Panc1 (cell line): ENCODE measurements around the gene STKLD1. TPM values are rescaled to one million over a fixed set of nuclear protein-coding genes. Genes with fewer than 3 reads are reported as not detected.

ENCODE experiments used
- ATAC-seq: fragments of 200-7000 bp; cut with Tn5 transposase; 2 replicates; pipeline ENCODE4 v1.9.1; 2020; ENCODE audit warnings: mild to moderate bottlenecking, moderate library complexity
- BruUV-seq: library from RNA; stranded (reverse); fragments of 400-500 nt; replicated peaks from 2 replicates; lab custom pipeline; 2021; lab: Mats Ljungman, UMichigan
- CTCF ChIA-PET: fragments of 300-600 bp; sonication (Branson Sonifier 250); formaldehyde crosslinking; loops from one replicate; lab custom pipeline; 2022; ENCODE audit warnings: antibody characterized with exemption; lab: Charles Lee
- POLR2A ChIA-PET: fragments of 300-600 bp; sonication (Branson Sonifier 250); formaldehyde crosslinking; loops from one replicate; lab custom pipeline; 2022; ENCODE audit warnings: antibody characterized with exemption; lab: Charles Lee
- DNase-seq: peaks from one replicate; pipeline ENCODE4 v3.0.0-alpha.2; 2010; ENCODE audit warnings: low read depth, low spot score
- H3K27ac ChIP-seq: 2 replicates; pipeline ENCODE4 v1.5.1; 2011; ENCODE audit warnings: mild to moderate bottlenecking, low read length, inconsistent platforms
- H3K27me3 ChIP-seq: fragments of 200-500 bp; sonication (Bioruptor generic); 2 replicates; pipeline ENCODE4 v1.6.0; 2014; ENCODE audit warnings: low read length, inconsistent platforms; ENCODE audit not compliant: control insufficient read depth, insufficient read depth
- H3K36me3 ChIP-seq: fragments of 200-500 bp; sonication (Bioruptor generic); 2 replicates; pipeline ENCODE4 v1.5.1; 2014; ENCODE audit warnings: inconsistent platforms, mild to moderate bottlenecking, low read length, moderate library complexity; ENCODE audit not compliant: control insufficient read depth, insufficient read depth
- H3K4me1 ChIP-seq: 2 replicates; pipeline ENCODE4 v1.5.1; 2011; ENCODE audit warnings: inconsistent platforms, mild to moderate bottlenecking, low read length, moderate library complexity; ENCODE audit not compliant: control insufficient read depth, insufficient read depth
- H3K4me3 ChIP-seq, 2 experiments: 2 replicates each; pipeline ENCODE4 v1.5.1; 2011 to 2012; ENCODE audit warnings: low read depth in 2 of 2, low read length in 2 of 2, mild to moderate bottlenecking in 2 of 2, inconsistent platforms in 1 of 2, moderate library complexity in 1 of 2
- H3K9me3 ChIP-seq: fragments of 200-500 bp; sonication (Bioruptor generic); 2 replicates; pipeline ENCODE4 v1.5.1; 2014; ENCODE audit warnings: low read depth, mild to moderate bottlenecking, inconsistent platforms, low read length, moderate library complexity; ENCODE audit not compliant: control insufficient read depth, insufficient read depth
- CTCF ChIP-seq: fragments of 450-650 bp; IDR thresholded peaks from 2 replicates; pipeline ENCODE4 v1.5.1; 2017; ENCODE audit warnings: mild to moderate bottlenecking
- POLR2AphosphoS5 ChIP-seq: IDR thresholded peaks from 2 replicates; pipeline ENCODE4 v1.6.1; 2012; ENCODE audit warnings: mild to moderate bottlenecking, low read depth, low read length, moderate library complexity
- REST ChIP-seq, 2 experiments: IDR thresholded peaks; 2 replicates each; pipeline ENCODE4 v1.6.1; 2011 to 2012; ENCODE audit warnings: low read depth in 2 of 2, control low read depth in 1 of 2, low read length in 1 of 2, mild to moderate bottlenecking in 1 of 2, moderate library complexity in 1 of 2; ENCODE audit not compliant: insufficient read depth in 1 of 2
- SIN3A ChIP-seq: IDR thresholded peaks from 2 replicates; pipeline ENCODE4 v1.6.1; 2012; ENCODE audit warnings: low read depth, mild to moderate bottlenecking, low read length, moderate library complexity, borderline replicate concordance; ENCODE audit not compliant: insufficient read depth
- TCF7L2 ChIP-seq: IDR thresholded peaks from 2 replicates; pipeline ENCODE4 v1.6.1; 2011; ENCODE audit warnings: mild to moderate bottlenecking, low read depth, low read length, inconsistent platforms
- in situ Hi-C: cut with HindIII; loops from 2 replicates; pipeline ENCODE4 v1.10.0; 2016; ENCODE audit warnings: low sequenced_read_pairs, low pct_unique_long_range_greater_than_20kb
- intact Hi-C: fragments of 100-400 bp; cut with micrococcal nuclease; formaldehyde crosslinking; loops from one replicate; pipeline ENCODE4 v1.10.0; 2022; ENCODE audit not compliant: unreplicated experiment
- total RNA-seq: library from RNA; stranded (reverse); gene quantifications from one replicate; pipeline ENCODE4 v1.2.1, GENCODE V29; 2021; ENCODE audit not compliant: unreplicated experiment

Gene STKLD1
- total RNA-seq, 1 experiment from 2014 or later: 0.74 TPM

- intact Hi-C loops: no loop called here
- Histone ChIP-seq H3K4me3 (peak overlapping the region in 1 of 2 experiments; percentile 8; a peak in 1 of 4 replicates), H3K27ac (no peak overlapping the region), H3K4me1 (peaks cover 6% of the 10 kb centered on the region; the same call in 1 of the 2 replicates), H3K27me3 (no peaks in the 10 kb centered on the region), H3K9me3 (no peaks in the 10 kb centered on the region), H3K36me3 (no peaks in the 10 kb centered on the region)
- DNase-seq (no peak), ATAC-seq (peak; percentile 85)
- in situ Hi-C loops: no loop called here
- ChIA-PET CTCF (no interaction called here), POLR2A (no interaction called here)
- TF ChIP-seq TCF7L2: no peak
- peak; percentile 80 for TF ChIP-seq CTCF
- no peak for TF ChIP-seq POLR2AphosphoS5
- BruUV-seq: no TSS peak
These were observed 53.5 kb downstream of the STKLD1 start for GRCh38 chr9:133429641-133430161.

DNA sequence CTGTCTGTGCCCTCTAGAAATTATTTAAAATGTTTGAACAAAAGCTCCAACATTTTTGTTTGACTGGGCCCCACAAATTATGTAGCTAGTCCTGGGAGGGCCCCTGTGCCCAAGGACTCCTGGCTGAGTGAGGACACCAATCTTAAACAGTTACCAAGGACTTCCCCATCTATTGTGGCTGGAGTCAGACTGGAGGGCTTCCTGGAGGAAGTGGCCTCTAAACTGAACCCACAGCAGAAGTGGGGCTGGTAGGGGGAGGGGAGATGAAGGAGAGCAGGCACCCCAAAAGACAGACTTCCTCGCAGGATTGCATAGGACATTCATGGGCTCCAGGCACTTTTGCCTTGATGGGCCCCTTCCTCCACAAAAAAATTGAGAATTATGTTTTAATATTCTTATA lies 54.1 kb downstream of the STKLD1 start:
- peaks cover 6% of the 10 kb centered on the region; the same call in 1 of the 2 replicates for H3K4me1 ChIP-seq
- H3K27me3 ChIP-seq: no peaks in the 10 kb centered on the region
- no TSS peak for BruUV-seq
- intact Hi-C loops (no loop called here), in situ Hi-C loops (no loop called here)
- H3K36me3 ChIP-seq: no peaks in the 10 kb centered on the region
- H3K4me3 ChIP-seq: no peak overlapping the region
- TF ChIP-seq SIN3A (no peak), REST (IDR thresholded peaks at IDR 0.05; ENCODE audit: insufficient read depth in 1 of 2, low read depth in 2 of 2, low read length in 1 of 2) (no peak), POLR2AphosphoS5 (no peak), CTCF (no peak), TCF7L2 (no peak)
- ChIA-PET CTCF (no interaction called here), POLR2A (no interaction called here)
- no peak overlapping the region for H3K27ac ChIP-seq
- no peak for ATAC-seq
- DNase-seq: no peak
- no peaks in the 10 kb centered on the region for H3K9me3 ChIP-seq
